SU-DHL-6 (cell line): ENCODE data around the gene VWA5B1.

Source experiments
- H2AFZ ChIP-seq: fragments of 200-600 bp; sonication (generic); 2 replicates; pipeline ENCODE4 v1.6.1; 2014; ENCODE audit warnings: low read depth, mild to moderate bottlenecking, moderate library complexity, mixed read lengths, antibody characterized with exemption, low read length; ENCODE audit not compliant: severe bottlenecking
- H3F3A ChIP-seq: fragments of 200-600 bp; shearing (Covaris generic); 2 replicates; pipeline ENCODE4 v1.6.0; 2016; ENCODE audit warnings: antibody characterized with exemption, mild to moderate bottlenecking; ENCODE audit not compliant: insufficient read depth
- H3K27ac ChIP-seq: fragments of 200-600 bp; sonication (generic); 2 replicates; pipeline ENCODE4 v1.5.1; 2016; ENCODE audit warnings: low read depth, mild to moderate bottlenecking, low read length, moderate library complexity, mixed read lengths
- H3K27me3 ChIP-seq: fragments of 200-600 bp; sonication (generic), shearing (Covaris generic); 2 replicates; pipeline ENCODE4 v1.6.0; 2014; ENCODE audit warnings: mild to moderate bottlenecking, low read length
- H3K36me3 ChIP-seq: fragments of 200-600 bp; sonication (generic); 2 replicates; pipeline ENCODE4 v1.6.1; 2014; ENCODE audit warnings: mild to moderate bottlenecking, low read length, mixed read lengths
- H3K4me2 ChIP-seq: fragments of 300-600, 200-600 bp; shearing (Covaris generic), sonication (generic); 2 replicates; pipeline ENCODE4 v1.6.0; 2014; ENCODE audit warnings: low read length, low read depth, mild to moderate bottlenecking; ENCODE audit not compliant: poor library complexity, severe bottlenecking
- H3K4me3 ChIP-seq: fragments of 200-600 bp; sonication (generic); 2 replicates; pipeline ENCODE4 v1.5.1; 2014; ENCODE audit warnings: antibody characterized with exemption, low read length, mild to moderate bottlenecking, mixed read lengths; ENCODE audit not compliant: insufficient read depth, poor library complexity, severe bottlenecking
- H3K79me2 ChIP-seq: fragments of 200-600 bp; sonication (generic); 2 replicates; pipeline ENCODE4 v1.6.1; 2014; ENCODE audit warnings: mild to moderate bottlenecking, low read length, moderate library complexity; ENCODE audit not compliant: insufficient read depth
- H3K9ac ChIP-seq: fragments of 200-600 bp; sonication (generic); 2 replicates; pipeline ENCODE4 v1.7.0; 2014; ENCODE audit warnings: mild to moderate bottlenecking, low read length
- H3K9me2 ChIP-seq: fragments of 200-600 bp; sonication (generic); replicated peaks from 2 replicates; pipeline ENCODE4 v1.6.1; 2014; ENCODE audit warnings: low read length; ENCODE audit not compliant: insufficient read depth
- H3K9me3 ChIP-seq: fragments of 200-600 bp; sonication (generic); 2 replicates; pipeline ENCODE4 v1.6.1; 2014; ENCODE audit warnings: low read length, mixed read lengths; ENCODE audit not compliant: insufficient read depth
- H4K20me1 ChIP-seq: fragments of 200-600 bp; sonication (generic); 2 replicates; pipeline ENCODE4 v1.6.1; 2014; ENCODE audit warnings: low read depth, mild to moderate bottlenecking, antibody characterized with exemption, low read length, moderate library complexity, mixed read lengths
- EZH2phosphoT487 ChIP-seq: fragments of 200-600 bp; sonication (generic), shearing (Covaris generic); conservative IDR thresholded peaks from 2 replicates; pipeline ENCODE4 v1.6.1; 2018; ENCODE audit warnings: mild to moderate bottlenecking, antibody characterized with exemption, low read length, moderate library complexity, mixed read lengths
- TF ChIP-seq, protein P1 (sequence below): fragments of 200-600 bp; sonication (generic); IDR thresholded peaks from one replicate; pipeline ENCODE4 v1.5.1; 2017; ENCODE audit warnings: antibody characterized with exemption, mild to moderate bottlenecking, low read length, moderate library complexity; ENCODE audit not compliant: insufficient read depth, poor library complexity, severe bottlenecking

Gene VWA5B1

DNA sequence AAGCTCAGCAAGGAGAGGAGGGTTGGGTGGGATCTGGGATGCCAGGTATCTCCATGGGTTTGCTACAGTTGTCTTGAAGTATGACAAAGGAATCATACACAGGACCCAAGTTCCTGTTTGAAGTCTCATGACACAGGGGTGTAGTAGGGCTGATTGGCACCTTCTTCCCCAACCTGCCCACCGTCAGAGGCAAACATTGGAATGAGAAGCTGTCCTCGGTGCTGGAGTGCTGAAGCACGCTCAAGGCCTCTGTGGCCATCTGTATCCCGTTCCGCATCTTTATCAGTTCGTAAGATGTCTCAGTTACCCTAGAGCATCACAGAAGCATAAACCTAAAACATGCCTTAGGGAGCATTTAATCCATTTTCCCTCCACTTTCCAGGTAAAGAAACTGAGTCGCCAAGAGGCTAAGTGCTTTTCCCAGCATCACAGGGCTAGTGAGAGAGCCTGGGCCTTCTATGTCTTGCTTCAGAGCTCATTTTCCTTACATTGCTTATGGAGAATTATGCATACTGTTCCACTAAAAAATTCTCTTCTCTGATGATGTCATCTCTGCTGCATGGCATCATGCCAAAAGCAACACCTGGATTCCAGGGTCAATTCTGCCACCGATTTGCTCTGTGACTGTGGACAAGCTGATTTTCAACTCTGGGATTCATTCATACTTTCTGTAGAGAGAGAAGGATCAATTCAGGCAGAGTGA lies 34.2 kb downstream of the VWA5B1 start:
- H3K27ac ChIP-seq = no peak overlapping the region
- H3K27me3 ChIP-seq = no peaks in the 10 kb centered on the region

DNA sequence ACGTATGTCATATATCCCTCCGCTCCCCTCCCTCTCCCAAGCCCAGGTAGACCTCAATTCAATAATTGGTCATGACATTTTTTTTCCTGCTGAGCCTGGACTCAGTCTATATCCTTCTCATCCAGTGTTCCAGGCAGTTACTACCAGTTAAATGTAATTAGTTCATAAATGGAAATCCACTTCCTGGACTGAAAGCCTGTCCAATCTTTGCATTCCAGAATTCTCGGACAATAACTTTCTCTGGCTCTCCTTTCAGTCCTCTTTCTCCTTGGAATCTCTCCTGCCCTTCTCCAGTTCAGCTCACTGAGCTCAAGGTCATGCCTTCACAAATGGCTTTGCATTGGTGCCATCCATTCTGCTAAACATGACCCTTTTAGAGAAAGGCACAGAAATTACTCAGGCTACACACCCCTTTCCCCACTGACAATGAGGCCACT lies 34.8 kb downstream of the VWA5B1 start:
- Histone ChIP-seq H2AFZ (no peak overlapping the region), H3K4me3 (no peak overlapping the region), H3F3A (no peaks in the 10 kb centered on the region), H3K9me2 (no peaks in the 10 kb centered on the region), H3K4me2 (no peak overlapping the region), H3K27me3 (no peaks in the 10 kb centered on the region), H3K27ac (no peak overlapping the region), H3K36me3 (no peaks in the 10 kb centered on the region), H3K79me2 (no peaks in the 10 kb centered on the region), H3K9me3 (no peaks in the 10 kb centered on the region), H4K20me1 (no peaks in the 10 kb centered on the region), H3K9ac (no peak overlapping the region)
- TF ChIP-seq EZH2phosphoT487 = no peak
- TF ChIP-seq, protein P1, sequence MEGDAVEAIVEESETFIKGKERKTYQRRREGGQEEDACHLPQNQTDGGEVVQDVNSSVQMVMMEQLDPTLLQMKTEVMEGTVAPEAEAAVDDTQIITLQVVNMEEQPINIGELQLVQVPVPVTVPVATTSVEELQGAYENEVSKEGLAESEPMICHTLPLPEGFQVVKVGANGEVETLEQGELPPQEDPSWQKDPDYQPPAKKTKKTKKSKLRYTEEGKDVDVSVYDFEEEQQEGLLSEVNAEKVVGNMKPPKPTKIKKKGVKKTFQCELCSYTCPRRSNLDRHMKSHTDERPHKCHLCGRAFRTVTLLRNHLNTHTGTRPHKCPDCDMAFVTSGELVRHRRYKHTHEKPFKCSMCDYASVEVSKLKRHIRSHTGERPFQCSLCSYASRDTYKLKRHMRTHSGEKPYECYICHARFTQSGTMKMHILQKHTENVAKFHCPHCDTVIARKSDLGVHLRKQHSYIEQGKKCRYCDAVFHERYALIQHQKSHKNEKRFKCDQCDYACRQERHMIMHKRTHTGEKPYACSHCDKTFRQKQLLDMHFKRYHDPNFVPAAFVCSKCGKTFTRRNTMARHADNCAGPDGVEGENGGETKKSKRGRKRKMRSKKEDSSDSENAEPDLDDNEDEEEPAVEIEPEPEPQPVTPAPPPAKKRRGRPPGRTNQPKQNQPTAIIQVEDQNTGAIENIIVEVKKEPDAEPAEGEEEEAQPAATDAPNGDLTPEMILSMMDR = no peak

More for the DNA sequence above, 34.2 kb downstream of the VWA5B1 start:
- Histone ChIP-seq H3K4me3 (no peak overlapping the region), H3K36me3 (no peaks in the 10 kb centered on the region), H3K4me2 (no peak overlapping the region), H3K9ac (no peak overlapping the region), H2AFZ (no peak overlapping the region), H3K79me2 (no peaks in the 10 kb centered on the region), H4K20me1 (no peaks in the 10 kb centered on the region), H3K9me2 (no peaks in the 10 kb centered on the region), H3K9me3 (no peaks in the 10 kb centered on the region), H3F3A (no peaks in the 10 kb centered on the region)
- TF ChIP-seq, protein P1 = no peak
- no peak for TF ChIP-seq EZH2phosphoT487

DNA sequence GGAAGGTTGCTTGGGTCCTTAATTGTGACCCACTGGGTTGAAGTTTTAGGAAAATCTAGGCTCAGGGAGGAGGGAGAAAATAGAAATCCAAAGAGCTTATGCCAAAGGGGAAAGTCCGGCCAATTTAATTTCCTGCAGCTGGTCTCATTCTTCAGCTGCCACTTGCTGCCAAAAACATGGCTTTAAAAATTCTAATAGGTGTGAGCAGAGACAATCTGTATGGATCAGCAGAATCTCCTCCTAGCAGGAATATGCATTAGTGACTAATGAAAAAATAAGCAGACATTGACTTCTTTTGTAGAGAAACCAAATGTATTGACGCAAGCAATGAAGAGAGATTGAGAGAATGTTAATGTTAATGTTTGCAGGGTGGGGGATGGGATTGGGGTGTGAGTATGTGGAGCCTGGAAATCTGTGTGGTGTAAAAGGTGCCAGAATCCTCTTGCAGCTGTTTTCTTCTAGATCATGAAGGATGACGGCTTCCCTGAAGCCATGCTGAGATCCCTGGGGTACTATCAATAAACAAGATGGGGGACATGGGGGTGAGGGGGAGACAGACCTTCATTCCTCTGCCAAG lies 35.3 kb downstream of the VWA5B1 start:
- H3K27me3 ChIP-seq = no peaks in the 10 kb centered on the region
- no peaks in the 10 kb centered on the region for H3F3A ChIP-seq

More for the DNA sequence above, 35.3 kb downstream of the VWA5B1 start:
- no peak overlapping the region for H3K27ac ChIP-seq
- H3K79me2 ChIP-seq = no peaks in the 10 kb centered on the region
- no peak overlapping the region for H2AFZ ChIP-seq
- no peak overlapping the region for H3K4me2 ChIP-seq
- no peaks in the 10 kb centered on the region for H3K9me2 ChIP-seq
- H3K9me3 ChIP-seq = no peaks in the 10 kb centered on the region
- H3K4me3 ChIP-seq = no peak overlapping the region
- H3K36me3 ChIP-seq = no peaks in the 10 kb centered on the region
- H3K9ac ChIP-seq = no peak overlapping the region
- TF ChIP-seq, protein P1 = no peak
- TF ChIP-seq EZH2phosphoT487 = no peak
- H4K20me1 ChIP-seq = no peaks in the 10 kb centered on the region
